ENCODE data around the gene GLRX5. TPM values are rescaled to one million over a fixed set of nuclear protein-coding genes. Genes with fewer than 3 reads are reported as not detected.

Gene GLRX5
- total RNA-seq, 1 experiment from 2014 or later: 60.1 TPM

DNA sequence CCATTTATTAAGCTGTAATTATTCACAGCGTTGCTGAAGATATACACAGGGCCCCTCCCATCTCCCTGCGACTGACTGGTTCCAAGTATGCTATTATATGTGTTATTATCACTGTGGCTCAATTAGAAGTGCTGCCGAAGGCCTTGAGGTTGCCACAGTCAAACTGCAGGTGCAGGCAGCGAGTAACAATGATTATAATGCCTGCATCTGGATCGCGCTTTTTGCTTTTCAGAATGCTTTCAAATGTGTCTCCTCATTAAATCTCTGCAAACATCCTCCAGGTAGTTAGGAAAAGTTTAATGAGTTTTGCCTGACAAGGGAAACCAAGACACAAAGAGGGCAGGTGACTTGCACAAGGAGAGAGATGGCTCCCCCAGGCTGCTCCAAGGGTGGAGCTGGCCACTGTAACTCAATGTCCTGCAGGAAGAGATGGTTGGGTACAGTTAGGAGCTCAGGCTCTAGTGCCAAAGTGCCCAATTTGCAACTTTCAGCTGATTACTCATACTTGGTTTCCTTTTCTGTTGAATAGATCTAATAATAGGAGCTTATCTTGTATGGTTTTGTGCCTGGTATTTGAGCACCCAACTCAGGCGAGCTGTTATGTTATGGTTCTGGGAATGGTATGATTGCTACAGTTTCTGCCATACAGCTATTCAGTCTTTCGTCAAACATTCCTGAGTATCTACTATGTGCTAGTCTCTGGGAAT lies 16.7 kb upstream of the GLRX5 start:
- CTCF ChIA-PET: interaction anchor here (1.5 kb wide), 1 partner anchor 9 kb away, joined by 13 read pairs; no protein-coding TSS in a partner anchor
- H3K27me3 ChIP-seq (ENCODE audit: insufficient read depth, low read length): no peaks in the 10 kb centered on the region
- TF ChIP-seq POLR2AphosphoS5 (IDR thresholded peaks at IDR 0.05; ENCODE audit: low read depth, low read length) (no peak), ELF1 (IDR thresholded peaks at IDR 0.05; ENCODE audit: borderline replicate concordance, low read depth) (no peak), RAD21 (IDR thresholded peaks at IDR 0.05; ENCODE audit: low read depth) (no peak), CEBPB (IDR thresholded peaks at IDR 0.05; ENCODE audit: low read depth) (no peak), EZH2 (IDR thresholded peaks at IDR 0.05) (no peak), SP1 (IDR thresholded peaks at IDR 0.05; ENCODE audit: low read depth) (no peak), FOSL1 (IDR thresholded peaks at IDR 0.05; ENCODE audit: low read depth) (no peak)
- TF ChIP-seq, protein P1, sequence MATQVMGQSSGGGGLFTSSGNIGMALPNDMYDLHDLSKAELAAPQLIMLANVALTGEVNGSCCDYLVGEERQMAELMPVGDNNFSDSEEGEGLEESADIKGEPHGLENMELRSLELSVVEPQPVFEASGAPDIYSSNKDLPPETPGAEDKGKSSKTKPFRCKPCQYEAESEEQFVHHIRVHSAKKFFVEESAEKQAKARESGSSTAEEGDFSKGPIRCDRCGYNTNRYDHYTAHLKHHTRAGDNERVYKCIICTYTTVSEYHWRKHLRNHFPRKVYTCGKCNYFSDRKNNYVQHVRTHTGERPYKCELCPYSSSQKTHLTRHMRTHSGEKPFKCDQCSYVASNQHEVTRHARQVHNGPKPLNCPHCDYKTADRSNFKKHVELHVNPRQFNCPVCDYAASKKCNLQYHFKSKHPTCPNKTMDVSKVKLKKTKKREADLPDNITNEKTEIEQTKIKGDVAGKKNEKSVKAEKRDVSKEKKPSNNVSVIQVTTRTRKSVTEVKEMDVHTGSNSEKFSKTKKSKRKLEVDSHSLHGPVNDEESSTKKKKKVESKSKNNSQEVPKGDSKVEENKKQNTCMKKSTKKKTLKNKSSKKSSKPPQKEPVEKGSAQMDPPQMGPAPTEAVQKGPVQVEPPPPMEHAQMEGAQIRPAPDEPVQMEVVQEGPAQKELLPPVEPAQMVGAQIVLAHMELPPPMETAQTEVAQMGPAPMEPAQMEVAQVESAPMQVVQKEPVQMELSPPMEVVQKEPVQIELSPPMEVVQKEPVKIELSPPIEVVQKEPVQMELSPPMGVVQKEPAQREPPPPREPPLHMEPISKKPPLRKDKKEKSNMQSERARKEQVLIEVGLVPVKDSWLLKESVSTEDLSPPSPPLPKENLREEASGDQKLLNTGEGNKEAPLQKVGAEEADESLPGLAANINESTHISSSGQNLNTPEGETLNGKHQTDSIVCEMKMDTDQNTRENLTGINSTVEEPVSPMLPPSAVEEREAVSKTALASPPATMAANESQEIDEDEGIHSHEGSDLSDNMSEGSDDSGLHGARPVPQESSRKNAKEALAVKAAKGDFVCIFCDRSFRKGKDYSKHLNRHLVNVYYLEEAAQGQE (IDR thresholded peaks at IDR 0.05; ENCODE audit: low read depth): no peak
- TF ChIP-seq, protein P2, sequence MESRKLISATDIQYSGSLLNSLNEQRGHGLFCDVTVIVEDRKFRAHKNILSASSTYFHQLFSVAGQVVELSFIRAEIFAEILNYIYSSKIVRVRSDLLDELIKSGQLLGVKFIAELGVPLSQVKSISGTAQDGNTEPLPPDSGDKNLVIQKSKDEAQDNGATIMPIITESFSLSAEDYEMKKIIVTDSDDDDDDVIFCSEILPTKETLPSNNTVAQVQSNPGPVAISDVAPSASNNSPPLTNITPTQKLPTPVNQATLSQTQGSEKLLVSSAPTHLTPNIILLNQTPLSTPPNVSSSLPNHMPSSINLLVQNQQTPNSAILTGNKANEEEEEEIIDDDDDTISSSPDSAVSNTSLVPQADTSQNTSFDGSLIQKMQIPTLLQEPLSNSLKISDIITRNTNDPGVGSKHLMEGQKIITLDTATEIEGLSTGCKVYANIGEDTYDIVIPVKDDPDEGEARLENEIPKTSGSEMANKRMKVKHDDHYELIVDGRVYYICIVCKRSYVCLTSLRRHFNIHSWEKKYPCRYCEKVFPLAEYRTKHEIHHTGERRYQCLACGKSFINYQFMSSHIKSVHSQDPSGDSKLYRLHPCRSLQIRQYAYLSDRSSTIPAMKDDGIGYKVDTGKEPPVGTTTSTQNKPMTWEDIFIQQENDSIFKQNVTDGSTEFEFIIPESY (IDR thresholded peaks at IDR 0.05; ENCODE audit: extremely low read depth, insufficient replicate concordance, low read length): no peak
- no peak for DNase-seq (ENCODE audit: low read depth, low spot score)
- H3K9me2 ChIP-seq (ENCODE audit: insufficient read depth): no peaks in the 10 kb centered on the region
- no peak overlapping the region for H3K9ac ChIP-seq (ENCODE audit: low read length)
- H3K4me1 ChIP-seq (ENCODE audit: control insufficient read depth in 1 of 2, insufficient read depth in 2 of 2, low read length in 2 of 2): peaks cover 22 to 46% of the 10 kb centered on the region in 2 experiments
- no peak overlapping the region for H3K27ac ChIP-seq (ENCODE audit: low read depth, low read length)
- ATAC-seq: no peak
- intact Hi-C loops (cut with micrococcal nuclease): loop anchor here (5.0 kb wide), 1 partner anchor 251 kb away; no protein-coding TSS in a partner anchor
- BruUV-seq (replicated peaks): no TSS peak
- H3K79me2 ChIP-seq (ENCODE audit: insufficient read depth, low read length): no peaks in the 10 kb centered on the region
- H2AFZ ChIP-seq (ENCODE audit: low read depth, low read length, poor library complexity, severe bottlenecking): no peak overlapping the region
- POLR2A ChIA-PET: no interaction called here
- RAD21 ChIA-PET (ENCODE audit: low non-redundant PET in 1 of 2, low total read pairs in 2 of 2, uncharacterized antibody in 2 of 2, unreplicated experiment in 2 of 2): interaction anchor here in 1 of 2 experiments (0.7 kb wide), 1 partner anchor 350 kb away, joined by 3 read pairs; no protein-coding TSS in a partner anchor
- H3K9me3 ChIP-seq (ENCODE audit: control insufficient read depth in 1 of 2, insufficient read depth in 1 of 2, low read depth in 1 of 2, low read length in 2 of 2): no peaks in the 10 kb centered on the region
- no peaks in the 10 kb centered on the region for H3K36me3 ChIP-seq (ENCODE audit: control insufficient read depth in 1 of 2, insufficient read depth in 2 of 2, low read length in 2 of 2)
- H4K20me1 ChIP-seq (ENCODE audit: insufficient read depth): no peaks in the 10 kb centered on the region
- no peak overlapping the region for H3K4me2 ChIP-seq (ENCODE audit: low read length)
- no peak overlapping the region for H3K4me3 ChIP-seq (replicated peaks in 1 of 2; ENCODE audit: low read depth in 1 of 2, low read length in 2 of 2)
